Measurements from ENCODE around the gene KCNG2.

KCNG2 gene

DNA sequence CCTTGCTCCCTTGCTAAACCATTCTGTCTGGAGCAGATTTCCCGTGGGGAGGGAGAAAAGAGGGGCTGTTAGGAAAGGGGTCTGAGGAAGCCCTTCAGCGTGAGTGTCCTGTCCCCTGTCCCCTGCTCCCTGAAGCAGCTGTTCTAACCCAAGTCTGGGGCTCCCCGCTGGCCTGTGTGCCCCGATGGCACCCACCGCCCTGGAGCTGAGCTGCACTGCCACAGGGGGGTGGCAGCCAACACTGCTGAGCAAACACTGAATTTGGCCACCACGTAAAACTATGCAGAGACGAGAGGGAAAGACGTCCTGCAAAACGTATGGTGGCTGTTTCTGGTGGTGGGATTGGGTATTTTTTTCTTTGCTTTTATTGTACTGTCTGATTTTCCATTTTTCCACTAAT, 17.9 kb downstream of the KCNG2 start:
- TF ChIP-seq, protein P1, sequence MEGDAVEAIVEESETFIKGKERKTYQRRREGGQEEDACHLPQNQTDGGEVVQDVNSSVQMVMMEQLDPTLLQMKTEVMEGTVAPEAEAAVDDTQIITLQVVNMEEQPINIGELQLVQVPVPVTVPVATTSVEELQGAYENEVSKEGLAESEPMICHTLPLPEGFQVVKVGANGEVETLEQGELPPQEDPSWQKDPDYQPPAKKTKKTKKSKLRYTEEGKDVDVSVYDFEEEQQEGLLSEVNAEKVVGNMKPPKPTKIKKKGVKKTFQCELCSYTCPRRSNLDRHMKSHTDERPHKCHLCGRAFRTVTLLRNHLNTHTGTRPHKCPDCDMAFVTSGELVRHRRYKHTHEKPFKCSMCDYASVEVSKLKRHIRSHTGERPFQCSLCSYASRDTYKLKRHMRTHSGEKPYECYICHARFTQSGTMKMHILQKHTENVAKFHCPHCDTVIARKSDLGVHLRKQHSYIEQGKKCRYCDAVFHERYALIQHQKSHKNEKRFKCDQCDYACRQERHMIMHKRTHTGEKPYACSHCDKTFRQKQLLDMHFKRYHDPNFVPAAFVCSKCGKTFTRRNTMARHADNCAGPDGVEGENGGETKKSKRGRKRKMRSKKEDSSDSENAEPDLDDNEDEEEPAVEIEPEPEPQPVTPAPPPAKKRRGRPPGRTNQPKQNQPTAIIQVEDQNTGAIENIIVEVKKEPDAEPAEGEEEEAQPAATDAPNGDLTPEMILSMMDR (IDR thresholded peaks at IDR 0.05; ENCODE audit: insufficient read depth, low read length, poor library complexity, severe bottlenecking): no peak
- no peak for TF ChIP-seq EZH2phosphoT487 (conservative IDR thresholded peaks at IDR 0.05; ENCODE audit: low read length)
- H3F3A ChIP-seq (ENCODE audit: insufficient read depth): no peaks in the 10 kb centered on the region
- no peaks in the 10 kb centered on the region for H4K20me1 ChIP-seq (ENCODE audit: low read depth, low read length)
- H3K4me2 ChIP-seq (ENCODE audit: low read depth, low read length, poor library complexity, severe bottlenecking): no peak overlapping the region
- H3K9ac ChIP-seq (ENCODE audit: low read length): no peak overlapping the region
- H3K9me2 ChIP-seq (replicated peaks; ENCODE audit: insufficient read depth, low read length): no peaks in the 10 kb centered on the region
- no peaks in the 10 kb centered on the region for H3K27me3 ChIP-seq (ENCODE audit: low read length)
- H2AFZ ChIP-seq (ENCODE audit: low read depth, low read length, severe bottlenecking): no peak overlapping the region
- no peaks in the 10 kb centered on the region for H3K9me3 ChIP-seq (ENCODE audit: insufficient read depth, low read length)
- H3K27ac ChIP-seq (ENCODE audit: low read depth, low read length): no peak overlapping the region
- H3K79me2 ChIP-seq (ENCODE audit: insufficient read depth, low read length): no peaks in the 10 kb centered on the region
- H3K4me3 ChIP-seq (ENCODE audit: insufficient read depth, low read length, poor library complexity, severe bottlenecking): no peak overlapping the region
- no peaks in the 10 kb centered on the region for H3K36me3 ChIP-seq (ENCODE audit: low read length)

DNA sequence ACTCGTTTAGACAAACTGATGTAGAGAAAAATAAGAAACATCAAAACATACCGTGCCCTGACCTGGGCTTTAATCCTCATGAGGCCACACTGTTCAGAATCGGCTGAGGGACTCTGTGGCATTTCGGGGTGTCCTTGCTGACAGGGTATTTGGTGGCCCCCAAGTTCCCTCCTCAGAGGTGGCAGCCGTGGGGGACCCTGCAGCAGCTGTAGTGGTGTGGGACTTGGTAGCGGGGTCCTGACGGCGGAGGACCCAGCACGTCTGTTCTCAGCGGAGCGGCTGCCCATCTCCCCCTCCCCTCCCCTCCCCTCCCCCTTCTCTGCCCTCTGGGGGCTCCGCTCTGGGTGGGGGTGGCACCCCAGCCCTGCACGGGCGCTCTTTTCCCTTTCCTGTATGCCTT, 18.4 kb downstream of the KCNG2 start:
- TF ChIP-seq, protein P1 (IDR thresholded peaks at IDR 0.05; ENCODE audit: insufficient read depth, low read length, poor library complexity, severe bottlenecking): no peak
- TF ChIP-seq EZH2phosphoT487 (conservative IDR thresholded peaks at IDR 0.05; ENCODE audit: low read length): no peak
- H3F3A ChIP-seq (ENCODE audit: insufficient read depth): no peaks in the 10 kb centered on the region
- no peaks in the 10 kb centered on the region for H3K9me3 ChIP-seq (ENCODE audit: insufficient read depth, low read length)
- no peak overlapping the region for H2AFZ ChIP-seq (ENCODE audit: low read depth, low read length, severe bottlenecking)
- H4K20me1 ChIP-seq (ENCODE audit: low read depth, low read length): no peaks in the 10 kb centered on the region
- H3K79me2 ChIP-seq (ENCODE audit: insufficient read depth, low read length): no peaks in the 10 kb centered on the region
- no peak overlapping the region for H3K27ac ChIP-seq (ENCODE audit: low read depth, low read length)
- H3K4me2 ChIP-seq (ENCODE audit: low read depth, low read length, poor library complexity, severe bottlenecking): no peak overlapping the region
- no peak overlapping the region for H3K4me3 ChIP-seq (ENCODE audit: insufficient read depth, low read length, poor library complexity, severe bottlenecking)
- H3K36me3 ChIP-seq (ENCODE audit: low read length): no peaks in the 10 kb centered on the region
- H3K27me3 ChIP-seq (ENCODE audit: low read length): no peaks in the 10 kb centered on the region
- H3K9ac ChIP-seq (ENCODE audit: low read length): no peak overlapping the region
- no peaks in the 10 kb centered on the region for H3K9me2 ChIP-seq (replicated peaks; ENCODE audit: insufficient read depth, low read length)

DNA sequence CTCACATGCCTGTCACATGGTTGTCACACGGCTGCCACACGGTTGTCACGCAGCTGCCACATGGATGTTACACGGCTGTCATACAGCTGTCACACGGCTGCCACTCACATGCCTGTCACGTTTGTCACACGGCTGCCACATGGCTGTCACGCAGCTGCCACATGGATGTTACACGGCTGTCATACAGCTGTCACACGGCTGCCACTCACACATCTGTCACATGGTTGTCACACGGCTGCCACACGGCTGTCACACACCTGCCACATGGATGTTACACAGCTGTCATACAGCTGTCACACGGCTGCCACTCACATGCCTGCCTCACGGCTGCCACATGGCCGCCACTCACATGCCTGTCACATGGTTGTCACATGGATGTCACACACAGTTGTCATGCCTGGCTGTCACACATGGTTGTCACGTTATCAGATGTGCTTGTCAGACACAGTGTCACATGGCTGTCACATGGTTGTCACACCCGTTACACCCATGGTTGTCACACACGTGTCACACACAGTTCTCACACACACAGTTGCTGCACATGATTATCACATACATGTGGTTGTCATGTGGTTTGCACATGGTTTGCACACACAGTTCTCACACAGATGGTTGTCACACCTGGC, 19.4 kb downstream of the KCNG2 start:
- Histone ChIP-seq H3K4me2 (ENCODE audit: low read depth, low read length, poor library complexity, severe bottlenecking) (no peak overlapping the region), H3K36me3 (ENCODE audit: low read length) (no peaks in the 10 kb centered on the region), H3K27ac (ENCODE audit: low read depth, low read length) (no peak overlapping the region), H3K9me2 (replicated peaks; ENCODE audit: insufficient read depth, low read length) (no peaks in the 10 kb centered on the region), H3K4me3 (ENCODE audit: insufficient read depth, low read length, poor library complexity, severe bottlenecking) (no peak overlapping the region), H3F3A (ENCODE audit: insufficient read depth) (no peaks in the 10 kb centered on the region), H2AFZ (ENCODE audit: low read depth, low read length, severe bottlenecking) (no peak overlapping the region), H3K9me3 (ENCODE audit: insufficient read depth, low read length) (no peaks in the 10 kb centered on the region), H3K79me2 (ENCODE audit: insufficient read depth, low read length) (no peaks in the 10 kb centered on the region), H3K27me3 (ENCODE audit: low read length) (no peaks in the 10 kb centered on the region), H3K9ac (ENCODE audit: low read length) (no peak overlapping the region), H4K20me1 (ENCODE audit: low read depth, low read length) (no peaks in the 10 kb centered on the region)
- TF ChIP-seq EZH2phosphoT487 (conservative IDR thresholded peaks at IDR 0.05; ENCODE audit: low read length): no peak
- TF ChIP-seq, protein P1 (IDR thresholded peaks at IDR 0.05; ENCODE audit: insufficient read depth, low read length, poor library complexity, severe bottlenecking): no peak

Data from SU-DHL-6 (cell line).